GM19372 (cell line): ENCODE results near the gene YAP1.
"Not testable (repeated sequence)": the region's sequence is repeated elsewhere in the genome, so short reads cannot be mapped to it uniquely, and the experiment has no call there.

Experiments
- ATAC-seq: cut with Tn5 transposase; IDR thresholded peaks from one replicate; pipeline ENCODE4 v1.9.1; 2021; ENCODE audit warnings: mild to moderate bottlenecking, low read depth, moderate library complexity; ENCODE audit not compliant: unreplicated experiment

Gene YAP1

GRCh38 chr11:102237096-102237735 lies 127.0 kb downstream of the YAP1 start:
- ATAC-seq = no peak

DNA sequence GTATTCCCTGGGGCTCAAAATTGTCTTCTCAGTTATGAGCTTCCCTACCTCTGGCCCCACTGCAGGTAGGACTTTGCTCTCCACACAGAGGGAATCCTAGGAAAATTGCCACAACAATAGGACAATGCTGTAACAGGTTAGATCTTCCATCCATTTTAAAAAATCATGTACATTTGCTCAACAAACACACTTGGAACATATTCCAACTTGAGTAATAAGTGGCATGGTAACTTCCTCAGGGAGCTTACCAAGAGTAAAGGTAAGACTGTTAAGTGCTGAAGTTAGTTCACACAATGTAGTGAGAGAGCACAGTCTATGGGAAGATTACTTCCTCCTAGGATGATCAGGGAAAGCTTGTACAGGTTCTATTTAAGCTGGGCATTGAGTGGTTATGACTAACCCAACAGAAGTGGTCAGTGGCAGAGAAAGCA lies 128.2 kb downstream of the YAP1 start:
- ATAC-seq = no peak

DNA sequence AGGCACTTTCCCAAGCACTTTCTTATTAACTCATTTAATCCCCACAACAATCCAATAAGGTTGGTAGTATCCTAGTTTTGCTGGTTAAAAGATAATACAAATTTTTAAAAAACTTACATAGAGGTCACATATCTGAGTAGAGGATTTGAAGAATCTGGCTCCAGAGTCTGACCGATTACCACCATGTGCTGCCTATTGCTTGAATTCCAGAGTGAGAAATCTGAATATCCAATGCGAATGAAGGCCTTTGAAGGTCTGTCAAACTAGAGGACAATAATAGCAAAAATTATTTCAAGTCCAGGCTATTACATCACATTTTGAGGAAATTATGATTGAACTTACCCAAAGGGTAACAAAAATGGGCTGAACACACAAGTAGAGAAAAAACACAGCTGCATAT lies 129.2 kb downstream of the YAP1 start:
- ATAC-seq = no peak

- no peak for ATAC-seq
Observed at GRCh38 chr11:102239911-102240310, 129.7 kb downstream of the YAP1 start.

DNA sequence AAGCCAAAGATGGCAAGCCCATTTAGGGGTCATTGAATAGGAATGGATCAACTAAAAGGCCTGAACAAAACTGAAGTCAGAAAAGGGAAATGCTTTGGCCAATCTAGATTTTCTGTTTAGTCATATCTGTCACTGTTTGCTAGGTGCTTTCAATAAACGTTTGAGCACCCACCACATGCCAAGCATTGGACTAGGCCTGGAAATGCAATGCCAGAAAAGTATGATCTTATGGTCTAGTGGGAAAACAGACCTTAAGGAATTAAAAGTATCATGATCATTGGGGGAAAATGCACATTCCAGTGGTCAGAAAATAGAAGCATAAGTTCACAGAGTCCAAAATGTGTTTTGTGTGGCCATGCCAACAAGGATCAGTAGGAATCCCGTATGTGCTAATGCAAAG lies 130.3 kb downstream of the YAP1 start:
- ATAC-seq = no peak

DNA sequence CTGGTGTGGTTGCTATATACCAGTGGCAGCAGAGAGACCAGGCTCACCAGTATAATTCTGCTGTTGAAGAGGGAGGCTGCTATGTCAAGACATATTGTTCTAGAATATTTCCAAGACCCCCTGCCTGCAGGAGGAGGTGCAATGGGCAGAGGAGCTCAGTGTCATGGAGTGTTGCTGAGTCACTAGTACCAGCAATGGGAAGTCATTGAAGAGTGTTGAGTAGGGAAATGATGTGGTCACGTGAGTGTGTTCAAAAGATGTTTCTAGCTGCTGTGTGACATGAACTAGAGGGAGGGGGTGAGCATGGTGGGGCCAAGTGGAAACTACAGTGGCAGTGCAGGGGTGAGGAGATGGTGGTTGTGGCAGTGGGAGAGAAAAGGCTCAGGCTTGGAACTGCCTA lies 130.8 kb downstream of the YAP1 start:
- no peak for ATAC-seq

DNA sequence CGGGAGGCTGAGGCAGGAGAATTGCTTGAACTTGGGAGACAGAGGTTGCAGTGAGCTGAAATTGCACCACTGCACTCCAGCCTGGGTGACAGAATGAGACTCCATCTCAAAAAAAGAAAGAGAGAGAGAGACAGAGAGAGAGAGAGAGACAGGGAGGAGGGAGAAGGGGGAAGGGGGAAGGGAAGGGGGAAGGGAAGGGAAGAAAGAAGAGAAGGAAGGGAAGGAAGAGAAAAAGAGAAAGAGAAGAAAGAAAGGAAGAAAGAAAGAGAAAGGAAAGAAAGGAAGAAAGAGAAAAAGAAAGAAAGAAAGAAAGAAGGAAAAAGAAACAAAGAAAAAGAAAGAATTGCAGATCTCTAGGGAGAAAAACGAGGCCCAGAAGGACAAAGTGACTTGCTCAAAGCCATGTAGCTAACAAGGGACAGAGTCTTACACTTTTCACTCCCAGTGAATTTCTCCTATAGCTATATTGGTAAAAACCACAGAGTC lies 133.2 kb downstream of the YAP1 start:
- ATAC-seq = no peak

GRCh38 chr11:102244681-102245409 lies 134.6 kb downstream of the YAP1 start:
- ATAC-seq = no peak

DNA sequence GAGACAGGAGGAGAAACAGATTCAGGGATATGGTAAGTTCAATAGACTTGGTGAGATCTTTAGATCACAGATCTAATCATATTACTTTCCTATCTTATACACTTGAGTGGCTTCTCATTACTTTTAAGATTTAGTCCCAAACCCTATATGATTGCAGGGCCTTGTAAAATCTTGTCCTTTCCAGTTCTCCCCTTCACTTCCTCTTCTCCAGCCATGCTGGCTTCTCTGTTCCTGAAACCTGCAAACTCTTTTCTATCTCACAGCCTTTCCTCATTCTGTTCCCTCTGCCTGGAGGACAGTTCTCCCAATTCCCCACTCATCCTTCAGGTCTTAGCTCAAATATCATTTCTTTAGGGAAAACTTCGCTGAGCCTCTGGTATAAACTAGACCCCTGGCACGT lies 141.2 kb downstream of the YAP1 start:
- no peak for ATAC-seq

DNA sequence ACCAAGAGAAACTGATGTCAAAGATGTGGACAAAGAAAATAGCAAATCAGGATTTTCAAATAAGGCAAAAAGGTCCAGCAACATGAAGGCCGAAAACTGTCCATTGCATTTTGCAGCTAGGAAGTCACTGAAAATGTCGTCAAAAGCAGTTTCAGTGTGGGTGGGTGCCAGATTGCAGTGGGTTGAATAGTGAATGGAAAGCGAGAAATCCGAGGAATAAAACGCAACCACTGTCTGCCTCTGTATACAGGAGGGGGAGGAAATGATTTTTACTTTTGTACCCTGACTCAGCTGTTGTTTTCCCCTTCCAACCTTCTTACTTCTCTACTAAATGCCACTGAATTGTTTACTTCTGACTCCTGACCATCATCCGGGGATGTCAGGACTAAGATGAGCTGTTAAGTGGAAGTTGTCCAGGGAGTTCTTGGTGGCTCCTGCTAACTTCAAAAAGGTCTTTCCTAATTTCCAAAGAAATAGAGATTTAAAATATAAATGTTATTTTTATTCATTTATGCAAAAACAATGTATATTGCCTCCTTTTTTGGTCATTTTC lies 142.2 kb downstream of the YAP1 start:
- ATAC-seq = no peak

DNA sequence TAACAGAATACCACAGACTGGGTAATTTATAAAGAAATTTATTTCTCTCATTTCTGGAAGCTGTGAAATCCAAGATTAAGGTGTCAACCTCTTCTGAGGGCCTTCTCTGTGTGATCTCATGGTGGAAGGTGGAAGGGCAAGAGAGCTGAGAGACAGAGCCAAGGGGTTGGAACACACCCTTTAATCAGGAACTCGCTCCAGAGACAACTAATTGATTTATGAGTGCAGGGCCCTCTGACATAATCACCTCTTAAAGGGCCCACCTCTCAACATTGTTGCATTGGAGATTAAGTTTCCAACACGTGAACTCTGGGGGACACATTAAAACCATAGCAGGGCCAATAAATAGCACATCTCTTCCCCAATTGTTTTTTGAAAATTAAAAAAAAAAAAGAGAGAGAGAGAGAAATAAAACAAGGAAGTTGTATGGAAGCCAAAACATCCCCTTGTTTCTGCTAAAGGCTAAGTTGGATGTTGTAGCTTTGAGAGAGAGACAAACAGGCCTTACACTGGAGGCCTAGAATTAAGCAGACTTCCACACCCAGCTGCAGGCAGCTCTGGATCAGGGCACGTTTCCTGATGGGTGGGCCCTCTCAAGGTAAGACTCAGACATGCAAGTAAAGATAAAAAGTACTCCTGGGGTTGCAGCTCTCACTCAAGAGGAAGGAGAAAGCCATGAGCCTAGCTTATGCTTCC lies 142.9 kb downstream of the YAP1 start:
- no peak for ATAC-seq

- ATAC-seq = no peak
Observed at GRCh38 chr11:102254047-102254446, 143.8 kb downstream of the YAP1 start.

DNA sequence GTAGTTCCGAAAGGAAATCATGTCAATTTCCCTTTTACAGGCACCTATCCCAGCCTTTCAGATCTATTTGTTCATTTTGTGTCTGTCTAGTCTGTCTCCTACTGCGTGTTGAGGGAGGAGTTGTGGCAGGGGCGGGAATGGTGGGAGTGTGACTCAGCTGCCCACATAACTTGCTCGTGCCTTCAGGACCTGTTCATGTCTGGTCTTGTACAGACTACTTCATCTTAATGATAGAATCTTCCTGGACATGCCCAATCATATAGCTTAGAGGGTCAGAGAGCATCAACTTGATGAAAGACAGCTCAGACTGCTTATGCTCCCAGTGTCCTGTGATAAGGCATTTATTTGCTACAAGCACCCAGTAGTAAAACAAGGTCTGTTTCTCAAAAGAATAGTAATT lies 146.0 kb downstream of the YAP1 start:
- no peak for ATAC-seq

DNA sequence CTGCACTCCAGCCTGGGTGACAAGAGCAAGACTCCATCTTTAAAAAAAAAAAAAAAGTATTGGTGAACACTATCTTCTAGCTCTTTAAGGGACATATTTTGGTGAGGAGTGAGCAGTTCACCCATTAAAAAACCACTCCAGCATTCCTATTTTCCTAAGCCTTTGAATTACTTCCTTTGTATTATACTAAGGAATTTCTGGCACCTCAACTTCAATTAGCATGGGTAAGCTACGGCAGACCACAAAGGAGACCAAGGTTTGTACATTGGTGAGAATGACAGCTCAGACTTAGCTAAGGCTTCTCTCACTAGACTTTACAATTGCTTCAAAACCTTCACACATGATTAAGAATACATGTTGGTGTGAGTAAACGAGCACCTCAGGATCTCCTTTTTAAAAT lies 150.0 kb downstream of the YAP1 start:
- no peak for ATAC-seq

GRCh38 chr11:102263379-102264003 lies 153.2 kb downstream of the YAP1 start:
- ATAC-seq = no peak

- not testable (repeated sequence) for ATAC-seq
Observed at GRCh38 chr11:102264704-102265103, 154.5 kb downstream of the YAP1 start.

- ATAC-seq = no peak
Observed at GRCh38 chr11:102266099-102266498, 155.9 kb downstream of the YAP1 start.

DNA sequence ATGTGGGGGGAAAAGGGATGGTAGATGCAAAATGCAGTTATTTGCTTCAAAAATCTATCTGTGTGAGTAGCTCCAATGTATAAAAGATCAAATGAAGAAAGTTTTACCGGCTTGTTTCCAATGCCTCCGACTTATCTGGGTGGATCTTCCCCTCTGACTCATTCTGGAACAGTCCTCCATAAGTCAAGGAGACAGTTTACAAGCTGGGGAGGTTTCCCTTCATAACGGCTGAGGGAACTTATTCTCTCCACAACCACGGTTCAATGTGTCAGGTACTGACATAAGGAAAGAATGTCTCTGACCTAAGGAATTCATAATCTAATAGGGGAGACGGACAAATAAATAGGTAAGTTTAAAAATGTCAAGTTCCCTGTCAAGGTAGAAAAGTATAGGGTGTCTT lies 157.4 kb downstream of the YAP1 start:
- ATAC-seq = no peak

GRCh38 chr11:102268083-102268984 lies 158.1 kb downstream of the YAP1 start:
- ATAC-seq = peak; percentile 99

DNA sequence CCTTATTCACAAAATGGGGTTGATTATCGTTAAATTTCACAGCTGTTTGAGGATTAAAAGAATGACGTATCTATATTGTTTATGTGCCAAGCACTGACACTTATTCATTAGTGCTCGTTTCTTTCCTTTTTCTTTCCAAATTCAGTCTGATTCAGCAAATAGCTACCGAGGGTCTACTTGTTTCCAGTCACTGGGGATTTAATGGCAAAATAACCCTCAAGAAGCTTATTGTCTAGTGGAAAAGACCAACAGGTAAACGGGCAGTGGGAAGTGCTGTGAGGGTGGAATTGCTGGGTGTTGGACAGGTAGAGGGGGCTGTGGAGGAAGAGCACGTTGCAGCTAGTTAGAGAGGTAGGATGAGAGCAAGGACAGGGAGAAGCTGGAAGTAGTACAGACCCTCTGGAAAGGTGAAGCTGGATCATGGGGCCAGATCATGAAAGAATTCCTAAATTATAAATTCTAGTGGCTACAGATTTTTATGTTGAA lies 158.8 kb downstream of the YAP1 start:
- no peak for ATAC-seq
